Liver (tissue), 9 donors: ENCODE measurements around the gene NFKBIB. TPM values are rescaled to one million over a fixed set of nuclear protein-coding genes. Genes with fewer than 3 reads are reported as not detected.
A peak's percentile ranks its signal among the peaks of the same experiment; 100 is the strongest.

Source experiments
- DNase-seq: peaks from one replicate; pipeline ENCODE4 v3.0.0-alpha.2; 2017; ENCODE audit warnings: low spot score
- H3K27ac ChIP-seq, 2 donors: one replicate each; pipeline ENCODE4 v1.7.0; 2013; ENCODE audit warnings: inconsistent platforms in 2 of 2, low read length in 2 of 2, control low read depth in 1 of 2, low read depth in 1 of 2, mild to moderate bottlenecking in 1 of 2
- H3K27me3 ChIP-seq, 4 donors: one replicate each; pipeline versions ENCODE4 v1.6.1 to v1.7.0; 2013; ENCODE audit warnings: low read length in 3 of 4, inconsistent platforms in 1 of 4, mild to moderate bottlenecking in 1 of 4, moderate library complexity in 1 of 4; ENCODE audit not compliant: control insufficient read depth in 4 of 4, insufficient read depth in 4 of 4
- H3K36me3 ChIP-seq, 4 donors: one replicate each; pipeline versions ENCODE4 v1.6.1 to v1.7.0; 2013; ENCODE audit warnings: low read length in 3 of 4, mild to moderate bottlenecking in 3 of 4, low read depth in 1 of 4, moderate library complexity in 1 of 4; ENCODE audit not compliant: control insufficient read depth in 4 of 4, insufficient read depth in 3 of 4
- H3K4me1 ChIP-seq, 4 donors: one replicate each; pipeline versions ENCODE4 v1.6.1 to v1.7.0; 2013; ENCODE audit warnings: low read length in 3 of 4, mild to moderate bottlenecking in 3 of 4, moderate library complexity in 1 of 4; ENCODE audit not compliant: control insufficient read depth in 4 of 4, insufficient read depth in 4 of 4
- H3K4me3 ChIP-seq, 3 donors: one replicate each; pipeline versions ENCODE4 v1.6.1 to v1.7.0; 2013; ENCODE audit warnings: low read length in 3 of 3, control low read depth in 1 of 3, low read depth in 1 of 3, mild to moderate bottlenecking in 1 of 3
- H3K9ac ChIP-seq, 2 donors: one replicate each; pipeline ENCODE4 v1.7.0; 2013; ENCODE audit warnings: low read length in 2 of 2, mild to moderate bottlenecking in 2 of 2, moderate library complexity in 2 of 2, control low read depth in 1 of 2, low read depth in 1 of 2
- H3K9me3 ChIP-seq, 4 donors: one replicate each; pipeline versions ENCODE4 v1.6.1 to v1.7.0; 2013; ENCODE audit warnings: low read length in 3 of 4; ENCODE audit not compliant: control insufficient read depth in 4 of 4
- EGR1 ChIP-seq, 2 donors: IDR thresholded peaks; 2 replicates each; pipeline ENCODE4 v1.6.1; 2016 to 2018; ENCODE audit warnings: antibody characterized with exemption in 2 of 2, low read depth in 2 of 2
- FOXA1 ChIP-seq: IDR thresholded peaks from 2 replicates; pipeline ENCODE4 v1.6.1; 2016; ENCODE audit warnings: antibody characterized with exemption
- GABPA ChIP-seq, 2 donors: IDR thresholded peaks in 1 of 2; conservative IDR thresholded peaks in 1 of 2; 2 replicates each; pipeline ENCODE4 v1.6.1; 2016; ENCODE audit warnings: antibody characterized with exemption in 2 of 2, mild to moderate bottlenecking in 1 of 2, moderate library complexity in 1 of 2
- HNF4G ChIP-seq: IDR thresholded peaks from 2 replicates; pipeline ENCODE4 v1.6.1; 2016; ENCODE audit warnings: antibody characterized with exemption
- JUND ChIP-seq, 2 donors: IDR thresholded peaks; 2 replicates each; pipeline ENCODE4 v1.6.1; 2016; ENCODE audit warnings: antibody characterized with exemption in 2 of 2
- RAD21 ChIP-seq, 2 donors: IDR thresholded peaks; 2 replicates each; pipeline ENCODE4 v1.6.1; 2016; ENCODE audit warnings: antibody characterized with exemption in 2 of 2, mild to moderate bottlenecking in 2 of 2
- RXRA ChIP-seq, 2 donors: IDR thresholded peaks; 2 replicates each; pipeline ENCODE4 v1.6.1; 2017 to 2018; ENCODE audit warnings: antibody characterized with exemption in 2 of 2, mild to moderate bottlenecking in 1 of 2
- SP1 ChIP-seq: IDR thresholded peaks from 2 replicates; pipeline ENCODE4 v1.6.1; 2018; ENCODE audit warnings: antibody characterized with exemption, mild to moderate bottlenecking
- TAF1 ChIP-seq: conservative IDR thresholded peaks from 2 replicates; pipeline ENCODE4 v1.6.1; 2016; ENCODE audit warnings: antibody characterized with exemption, mild to moderate bottlenecking
- YY1 ChIP-seq: IDR thresholded peaks from 2 replicates; pipeline ENCODE4 v1.6.1; 2016; ENCODE audit warnings: antibody characterized with exemption, mild to moderate bottlenecking
- WGBS: extraction: QIAGEN DNeasy Blood & Tissue Kit; methylation state at CpG from one replicate; pipeline ENCODE4 v1.1.7; 2013; 5-methylcytosine and 5-hydroxymethylcytosine counted together
- polyA plus RNA-seq, 2 donors: library from polyadenylated mRNA; stranded (reverse) in 1 of 2; unstranded in 1 of 2; fragments of 200-250 nt in 1 of 2; fragments of >200 nt in 1 of 2; fragmentation: Nextera tagmentation in 1 of 2; extraction: Ambion mirVana in 1 of 2; gene quantifications; one replicate each; pipeline versions ENCODE4 v1.2.1 to v1.2.3, GENCODE V29; 2013 to 2015
- total RNA-seq, 2 donors: library from RNA; depleted of rRNA; stranded (reverse); fragments of >200 nt; gene quantifications; one replicate each; pipeline ENCODE4 v1.2.3, GENCODE V29; 2014
- TF ChIP-seq, protein P1 (sequence below): IDR thresholded peaks from 2 replicates; pipeline ENCODE4 v1.6.1; 2016; ENCODE audit warnings: antibody characterized with exemption
- TF ChIP-seq, protein P2 (sequence below): IDR thresholded peaks from 2 replicates; pipeline ENCODE4 v1.6.1; 2016; ENCODE audit warnings: antibody characterized with exemption
- TF ChIP-seq, protein P3 (sequence below): fragments of 150-350 bp; IDR thresholded peaks from 2 replicates; pipeline ENCODE4 v1.5.1; 2017; ENCODE audit warnings: improper control_type of control experiment, low read depth, low read length; ENCODE audit not compliant: missing input control
- TF ChIP-seq, protein P4 (sequence below): IDR thresholded peaks from 2 replicates; pipeline ENCODE4 v1.6.1; 2016; ENCODE audit warnings: antibody characterized with exemption
- TF ChIP-seq, protein P5 (sequence below): IDR thresholded peaks from 2 replicates; pipeline ENCODE4 v1.6.1; 2016; ENCODE audit warnings: antibody characterized with exemption, mild to moderate bottlenecking
- donor health status: healthy.
- donor health status: healthy.
- donor health status: healthy.
- donor health status: healthy.
- donor health status: healthy.

Gene NFKBIB
- total and polyA plus RNA-seq, 4 donors, result 8.0 to 25.4 (median 14.9) TPM

DNA sequence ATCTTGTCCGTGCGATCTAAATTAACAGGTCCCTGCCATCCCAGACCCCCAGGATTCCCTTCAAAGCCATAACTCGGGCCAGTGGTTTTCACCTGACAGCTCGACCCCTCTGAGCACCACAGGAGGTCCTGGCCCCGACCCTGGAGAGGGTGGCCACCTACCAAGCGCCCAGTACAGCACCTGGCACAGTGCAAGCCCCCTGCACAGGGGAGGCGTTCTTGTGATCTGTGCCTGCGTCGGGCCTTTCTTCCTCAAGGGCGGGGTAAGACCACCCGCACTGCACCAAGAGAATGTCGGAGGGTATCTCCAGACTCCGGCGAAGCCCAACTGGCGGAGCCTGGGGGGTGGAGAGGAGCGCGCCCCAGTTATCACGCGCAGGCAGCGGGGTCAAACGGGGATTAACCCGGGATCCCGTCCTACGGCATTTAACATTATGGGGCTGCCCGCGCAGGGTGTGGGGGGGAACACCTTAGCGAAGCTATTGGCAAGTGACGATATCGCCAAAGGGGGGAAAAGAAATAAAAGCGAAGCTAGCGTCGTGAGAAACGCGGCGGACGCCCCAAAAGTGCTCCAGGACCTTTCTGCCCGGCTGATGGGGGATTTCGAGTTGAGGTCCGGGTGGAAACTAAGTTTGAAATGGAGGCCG, 48.7 kb upstream of the NFKBIB start:
- TF ChIP-seq EGR1 (IDR thresholded peaks at IDR 0.05; ENCODE audit: low read depth in 2 of 2) (no peak), TAF1 (no peak), GABPA (IDR thresholded peaks at IDR 0.05 in 1 of 2, conservative IDR thresholded peaks at IDR 0.05 in 1 of 2) (no peak), SP1 (no peak), RAD21 (IDR thresholded peaks at IDR 0.05) (no peak), FOXA1 (no peak), HNF4G (no peak), JUND (IDR thresholded peaks at IDR 0.05) (no peak), YY1 (no peak), RXRA (IDR thresholded peaks at IDR 0.05) (no peak)
- TF ChIP-seq, protein P1, sequence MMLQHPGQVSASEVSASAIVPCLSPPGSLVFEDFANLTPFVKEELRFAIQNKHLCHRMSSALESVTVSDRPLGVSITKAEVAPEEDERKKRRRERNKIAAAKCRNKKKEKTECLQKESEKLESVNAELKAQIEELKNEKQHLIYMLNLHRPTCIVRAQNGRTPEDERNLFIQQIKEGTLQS, result no peak
- TF ChIP-seq, protein P2, sequence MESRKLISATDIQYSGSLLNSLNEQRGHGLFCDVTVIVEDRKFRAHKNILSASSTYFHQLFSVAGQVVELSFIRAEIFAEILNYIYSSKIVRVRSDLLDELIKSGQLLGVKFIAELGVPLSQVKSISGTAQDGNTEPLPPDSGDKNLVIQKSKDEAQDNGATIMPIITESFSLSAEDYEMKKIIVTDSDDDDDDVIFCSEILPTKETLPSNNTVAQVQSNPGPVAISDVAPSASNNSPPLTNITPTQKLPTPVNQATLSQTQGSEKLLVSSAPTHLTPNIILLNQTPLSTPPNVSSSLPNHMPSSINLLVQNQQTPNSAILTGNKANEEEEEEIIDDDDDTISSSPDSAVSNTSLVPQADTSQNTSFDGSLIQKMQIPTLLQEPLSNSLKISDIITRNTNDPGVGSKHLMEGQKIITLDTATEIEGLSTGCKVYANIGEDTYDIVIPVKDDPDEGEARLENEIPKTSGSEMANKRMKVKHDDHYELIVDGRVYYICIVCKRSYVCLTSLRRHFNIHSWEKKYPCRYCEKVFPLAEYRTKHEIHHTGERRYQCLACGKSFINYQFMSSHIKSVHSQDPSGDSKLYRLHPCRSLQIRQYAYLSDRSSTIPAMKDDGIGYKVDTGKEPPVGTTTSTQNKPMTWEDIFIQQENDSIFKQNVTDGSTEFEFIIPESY, result no peak
- TF ChIP-seq, protein P3, sequence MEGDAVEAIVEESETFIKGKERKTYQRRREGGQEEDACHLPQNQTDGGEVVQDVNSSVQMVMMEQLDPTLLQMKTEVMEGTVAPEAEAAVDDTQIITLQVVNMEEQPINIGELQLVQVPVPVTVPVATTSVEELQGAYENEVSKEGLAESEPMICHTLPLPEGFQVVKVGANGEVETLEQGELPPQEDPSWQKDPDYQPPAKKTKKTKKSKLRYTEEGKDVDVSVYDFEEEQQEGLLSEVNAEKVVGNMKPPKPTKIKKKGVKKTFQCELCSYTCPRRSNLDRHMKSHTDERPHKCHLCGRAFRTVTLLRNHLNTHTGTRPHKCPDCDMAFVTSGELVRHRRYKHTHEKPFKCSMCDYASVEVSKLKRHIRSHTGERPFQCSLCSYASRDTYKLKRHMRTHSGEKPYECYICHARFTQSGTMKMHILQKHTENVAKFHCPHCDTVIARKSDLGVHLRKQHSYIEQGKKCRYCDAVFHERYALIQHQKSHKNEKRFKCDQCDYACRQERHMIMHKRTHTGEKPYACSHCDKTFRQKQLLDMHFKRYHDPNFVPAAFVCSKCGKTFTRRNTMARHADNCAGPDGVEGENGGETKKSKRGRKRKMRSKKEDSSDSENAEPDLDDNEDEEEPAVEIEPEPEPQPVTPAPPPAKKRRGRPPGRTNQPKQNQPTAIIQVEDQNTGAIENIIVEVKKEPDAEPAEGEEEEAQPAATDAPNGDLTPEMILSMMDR, result no peak
- TF ChIP-seq, protein P4, sequence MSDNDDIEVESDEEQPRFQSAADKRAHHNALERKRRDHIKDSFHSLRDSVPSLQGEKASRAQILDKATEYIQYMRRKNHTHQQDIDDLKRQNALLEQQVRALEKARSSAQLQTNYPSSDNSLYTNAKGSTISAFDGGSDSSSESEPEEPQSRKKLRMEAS, result no peak
- H3K27ac ChIP-seq, result peak overlapping the region; percentile 95 to 100
- no peaks in the 10 kb centered on the region for H3K9me3 ChIP-seq
- DNase-seq, result peak; percentile 61
- peaks cover under 1 to 12% (median 9%) of the 10 kb centered on the region in 4 donors for H3K36me3 ChIP-seq
- no peaks in the 10 kb centered on the region for H3K27me3 ChIP-seq
- WGBS, result under 1% methylated on average over 40 of the region's 40 CpGs
- peak overlapping the region; percentile 74 to 93 (median 90) for H3K4me3 ChIP-seq
- H3K9ac ChIP-seq, result peak overlapping the region; percentile 84 to 100
- H3K4me1 ChIP-seq, result peaks cover 5 to 36% (median 28%) of the 10 kb centered on the region in 4 donors

DNA sequence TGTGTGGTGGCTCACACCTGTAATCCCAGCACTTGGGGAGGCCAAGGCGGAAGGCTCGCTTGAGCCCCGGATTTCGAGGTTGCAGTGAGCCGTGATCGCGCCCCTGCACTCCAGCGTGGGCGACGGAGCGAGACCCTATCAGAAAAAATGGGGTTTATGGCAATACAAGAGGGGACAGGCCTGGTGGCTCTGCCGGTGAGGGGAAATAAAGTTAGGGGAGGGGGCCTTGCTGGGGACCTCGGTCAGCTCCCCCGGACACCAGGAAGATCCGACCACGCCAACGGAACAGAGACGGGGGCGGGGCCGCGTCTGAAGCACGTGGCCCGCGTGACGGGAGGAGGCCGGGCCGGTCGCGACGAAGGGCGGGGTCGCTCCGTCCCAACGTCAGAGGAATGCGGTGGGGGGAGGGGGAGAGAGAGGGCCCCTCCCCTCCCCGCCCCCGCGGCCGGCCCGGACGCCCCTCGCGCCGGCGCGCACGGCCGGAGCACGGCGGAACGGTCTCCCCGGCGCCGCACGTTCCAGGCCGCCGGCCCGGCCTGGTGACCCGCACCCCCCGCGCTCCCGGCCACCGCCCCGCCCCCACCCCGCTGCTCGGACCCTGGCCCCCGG, 48.0 kb upstream of the NFKBIB start:
- peak overlapping the region; percentile 95 to 100 for H3K27ac ChIP-seq
- TF ChIP-seq SP1 (peak; percentile 39), EGR1 (IDR thresholded peaks at IDR 0.05; ENCODE audit: low read depth in 2 of 2) (peak; percentile 70 to 90), FOXA1 (no peak), YY1 (peak; percentile 15)
- TF ChIP-seq, protein P5, sequence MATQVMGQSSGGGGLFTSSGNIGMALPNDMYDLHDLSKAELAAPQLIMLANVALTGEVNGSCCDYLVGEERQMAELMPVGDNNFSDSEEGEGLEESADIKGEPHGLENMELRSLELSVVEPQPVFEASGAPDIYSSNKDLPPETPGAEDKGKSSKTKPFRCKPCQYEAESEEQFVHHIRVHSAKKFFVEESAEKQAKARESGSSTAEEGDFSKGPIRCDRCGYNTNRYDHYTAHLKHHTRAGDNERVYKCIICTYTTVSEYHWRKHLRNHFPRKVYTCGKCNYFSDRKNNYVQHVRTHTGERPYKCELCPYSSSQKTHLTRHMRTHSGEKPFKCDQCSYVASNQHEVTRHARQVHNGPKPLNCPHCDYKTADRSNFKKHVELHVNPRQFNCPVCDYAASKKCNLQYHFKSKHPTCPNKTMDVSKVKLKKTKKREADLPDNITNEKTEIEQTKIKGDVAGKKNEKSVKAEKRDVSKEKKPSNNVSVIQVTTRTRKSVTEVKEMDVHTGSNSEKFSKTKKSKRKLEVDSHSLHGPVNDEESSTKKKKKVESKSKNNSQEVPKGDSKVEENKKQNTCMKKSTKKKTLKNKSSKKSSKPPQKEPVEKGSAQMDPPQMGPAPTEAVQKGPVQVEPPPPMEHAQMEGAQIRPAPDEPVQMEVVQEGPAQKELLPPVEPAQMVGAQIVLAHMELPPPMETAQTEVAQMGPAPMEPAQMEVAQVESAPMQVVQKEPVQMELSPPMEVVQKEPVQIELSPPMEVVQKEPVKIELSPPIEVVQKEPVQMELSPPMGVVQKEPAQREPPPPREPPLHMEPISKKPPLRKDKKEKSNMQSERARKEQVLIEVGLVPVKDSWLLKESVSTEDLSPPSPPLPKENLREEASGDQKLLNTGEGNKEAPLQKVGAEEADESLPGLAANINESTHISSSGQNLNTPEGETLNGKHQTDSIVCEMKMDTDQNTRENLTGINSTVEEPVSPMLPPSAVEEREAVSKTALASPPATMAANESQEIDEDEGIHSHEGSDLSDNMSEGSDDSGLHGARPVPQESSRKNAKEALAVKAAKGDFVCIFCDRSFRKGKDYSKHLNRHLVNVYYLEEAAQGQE, result peak; percentile 36
- TF ChIP-seq, protein P4, result peak; percentile 50
- peaks cover 0 to 9% (median 5%) of the 10 kb centered on the region in 4 donors for H3K36me3 ChIP-seq
- no peaks in the 10 kb centered on the region for H3K9me3 ChIP-seq
- H3K27me3 ChIP-seq, result no peaks in the 10 kb centered on the region
- DNase-seq, result peak; percentile 90
- under 1% methylated on average over 67 of the region's 67 CpGs for WGBS
- peak overlapping the region; percentile 74 to 93 (median 90) for H3K4me3 ChIP-seq
- peak overlapping the region; percentile 84 to 100 for H3K9ac ChIP-seq
- peaks cover 5 to 34% (median 25%) of the 10 kb centered on the region in 4 donors for H3K4me1 ChIP-seq
